GM21737 (cell line): ENCODE measurements around the gene OSER1.
A peak's percentile ranks its signal among the peaks of the same experiment; 100 is the strongest.
"Not testable (repeated sequence)": the region's sequence is repeated elsewhere in the genome, so short reads cannot be mapped to it uniquely, and the experiment has no call there.

Experiments
- ATAC-seq: cut with Tn5 transposase; IDR thresholded peaks from one replicate; pipeline ENCODE4 v1.9.1; 2021; ENCODE audit warnings: mild to moderate bottlenecking, moderate library complexity; ENCODE audit not compliant: unreplicated experiment

OSER1 gene

DNA sequence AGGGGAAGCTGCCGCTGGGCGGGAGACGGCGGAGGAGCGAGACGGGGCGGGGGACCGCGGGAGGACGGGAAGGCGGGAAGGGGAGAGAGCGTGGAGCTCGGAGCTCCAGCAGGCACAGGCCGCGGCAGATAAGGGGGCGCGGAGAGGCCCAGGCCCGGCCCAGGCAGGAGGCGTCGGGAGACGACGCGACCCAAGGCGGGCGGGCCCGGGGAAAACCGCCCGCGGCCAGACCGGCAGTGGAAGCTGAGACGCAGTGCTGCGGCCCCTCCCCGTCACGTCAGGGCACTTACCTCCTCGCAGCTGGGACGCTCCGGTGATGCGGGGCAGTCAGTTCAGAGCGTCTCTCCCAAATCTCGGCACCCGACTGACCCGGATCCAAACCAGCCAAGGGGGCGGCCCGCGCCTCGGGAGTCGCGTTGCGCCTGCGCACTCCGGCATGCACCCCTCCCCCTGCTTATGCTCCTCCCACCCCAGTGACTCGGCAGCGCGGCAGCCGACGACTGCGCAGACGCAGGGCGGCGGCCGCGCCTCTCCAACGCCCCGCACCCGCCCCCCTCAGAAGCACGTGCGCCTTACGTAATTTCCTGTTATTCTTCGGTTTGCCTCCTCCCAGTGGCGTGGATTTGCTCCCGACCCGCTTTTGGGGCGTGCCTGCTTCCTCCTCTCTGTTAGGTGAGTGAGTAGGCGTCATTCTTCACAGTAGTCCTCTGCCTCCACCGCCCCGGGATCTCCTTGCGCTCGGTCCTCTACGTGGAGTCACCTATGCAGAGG, at the start of gene OSER1:
Gene OSER1 (minus strand): TSS at position 366 of the 771 bp plus-strand sequence. CDS start 3,814 bp downstream, outside the sequence.
- peak; percentile 84 for ATAC-seq

DNA sequence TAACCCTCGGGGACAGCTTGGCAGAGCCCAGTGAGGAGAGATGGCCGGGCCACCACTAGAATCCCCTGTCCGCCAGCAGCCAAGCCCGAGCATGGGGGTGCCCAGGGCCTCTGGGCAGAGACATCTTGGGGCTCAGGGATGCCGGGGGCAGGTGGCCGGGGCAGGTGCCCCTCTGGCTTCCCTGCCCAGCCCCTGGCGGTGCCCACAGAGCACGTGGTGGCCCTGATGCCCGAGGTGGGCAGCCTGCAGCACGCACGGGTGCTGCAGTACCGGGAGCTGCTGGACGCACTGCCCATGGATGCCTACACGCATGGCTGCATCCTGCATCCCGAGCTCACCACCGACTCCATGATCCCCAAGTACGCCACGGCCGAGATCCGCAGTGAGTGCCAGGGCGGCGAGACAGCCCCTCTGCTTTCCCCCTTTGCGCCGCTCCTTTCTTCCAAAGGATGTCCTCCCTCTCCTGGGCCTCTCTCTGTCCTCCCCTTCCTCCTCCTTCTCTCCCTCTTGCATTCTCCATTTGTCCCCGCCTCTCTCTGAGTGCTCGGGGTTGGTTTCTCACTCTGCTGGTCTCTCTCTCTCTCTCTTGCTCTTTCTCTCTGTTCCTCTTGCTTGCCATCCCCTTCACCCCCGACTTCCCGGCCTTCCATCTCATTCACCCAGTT, 47.8 kb upstream of the OSER1 start:
- ATAC-seq, result no peak

DNA sequence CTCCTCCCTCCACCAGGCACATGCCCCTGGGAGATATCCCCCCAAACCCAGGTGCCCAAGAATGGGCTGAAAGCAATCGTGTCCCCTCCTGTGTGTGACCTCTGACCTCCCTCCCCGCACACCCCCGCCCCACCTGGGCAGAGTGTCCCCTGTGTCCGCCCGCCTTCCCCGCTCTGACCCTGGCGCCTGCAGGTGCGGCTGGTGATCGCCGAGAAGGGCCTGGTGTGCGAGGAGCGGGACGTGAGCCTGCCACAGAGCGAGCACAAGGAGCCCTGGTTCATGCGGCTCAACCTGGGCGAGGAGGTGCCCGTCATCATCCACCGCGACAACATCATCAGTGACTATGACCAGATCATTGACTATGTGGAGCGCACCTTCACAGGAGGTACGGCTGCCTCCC, 46.4 kb upstream of the OSER1 start:
- ATAC-seq, result no peak

DNA sequence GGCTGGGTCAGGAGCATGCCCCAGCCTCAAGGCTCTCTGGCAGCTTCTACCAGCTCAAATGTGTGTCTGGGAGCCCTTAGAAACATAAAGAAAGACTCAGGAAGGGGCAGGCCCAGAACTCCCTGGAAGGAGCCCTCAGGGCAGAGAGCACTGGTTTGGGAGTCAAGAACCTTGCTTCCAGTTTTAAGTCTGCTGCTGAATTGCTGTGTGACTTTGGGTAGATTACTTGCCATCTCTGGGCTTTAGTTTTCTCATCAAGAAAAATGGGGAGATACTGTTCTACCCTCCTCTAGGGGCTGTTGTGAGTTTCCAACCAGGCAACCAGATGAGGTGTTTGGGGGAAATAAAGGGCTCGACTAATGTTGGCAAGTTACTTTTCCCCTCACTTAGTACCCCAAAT, 45.4 kb upstream of the OSER1 start:
- no peak for ATAC-seq

DNA sequence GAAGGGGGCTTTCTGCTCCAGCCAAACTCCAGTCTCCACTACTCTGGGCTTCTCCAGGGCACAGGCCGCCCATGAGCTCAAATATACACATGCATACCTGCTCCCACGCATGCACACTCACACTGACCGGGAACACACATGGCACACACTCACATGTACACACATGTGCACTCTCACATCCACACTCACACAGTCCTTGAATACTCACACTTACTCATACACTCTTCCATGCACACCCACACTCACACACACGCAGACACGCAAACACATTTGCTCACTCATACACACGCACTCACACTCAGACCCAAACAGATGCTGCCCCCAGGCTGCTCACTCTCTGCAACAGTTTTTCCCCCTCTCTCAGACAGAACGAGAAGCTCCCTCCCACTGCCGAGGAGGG, 43.5 kb upstream of the OSER1 start:
- ATAC-seq, result no peak

DNA sequence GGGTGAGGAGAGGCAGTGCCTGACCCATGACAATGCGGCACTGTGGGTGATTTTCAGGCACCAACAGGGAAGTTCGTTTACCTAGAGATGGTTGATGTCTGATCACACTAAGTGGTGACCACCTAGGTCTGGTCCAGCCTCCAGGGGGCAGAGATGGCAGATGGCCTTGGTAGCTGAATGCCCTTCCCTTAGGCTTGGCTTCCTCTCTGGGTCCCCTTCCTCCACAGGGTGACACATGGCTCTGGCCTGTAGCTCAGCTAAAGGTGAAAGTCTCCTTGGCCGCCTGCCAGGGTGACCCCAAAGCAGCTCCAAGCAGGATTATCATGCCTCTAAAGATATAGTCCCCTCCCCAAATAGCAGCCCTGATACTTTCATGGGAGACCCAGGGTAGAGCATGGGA, 43.0 kb upstream of the OSER1 start:
- ATAC-seq, result no peak

DNA sequence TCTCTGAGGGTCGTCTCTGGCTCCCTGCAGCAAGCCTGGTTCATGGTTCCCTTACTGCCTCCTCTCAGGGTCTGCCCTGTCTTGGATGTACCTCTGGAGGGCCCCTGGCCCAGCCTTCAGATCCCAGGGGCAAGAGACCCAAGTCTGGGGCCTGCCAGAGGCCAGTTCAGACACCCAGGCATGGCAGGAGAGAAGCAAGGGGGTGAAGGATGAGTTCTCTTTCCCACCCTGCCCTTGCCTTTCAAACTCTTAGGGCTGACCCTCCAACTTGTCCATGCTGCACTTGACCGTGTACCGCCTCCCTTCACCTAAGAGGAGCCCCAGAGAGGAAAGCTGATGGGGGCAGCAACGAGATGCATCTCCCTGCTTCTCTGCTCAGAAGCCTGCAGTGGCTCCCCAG, 40.7 kb upstream of the OSER1 start:
- no peak for ATAC-seq

DNA sequence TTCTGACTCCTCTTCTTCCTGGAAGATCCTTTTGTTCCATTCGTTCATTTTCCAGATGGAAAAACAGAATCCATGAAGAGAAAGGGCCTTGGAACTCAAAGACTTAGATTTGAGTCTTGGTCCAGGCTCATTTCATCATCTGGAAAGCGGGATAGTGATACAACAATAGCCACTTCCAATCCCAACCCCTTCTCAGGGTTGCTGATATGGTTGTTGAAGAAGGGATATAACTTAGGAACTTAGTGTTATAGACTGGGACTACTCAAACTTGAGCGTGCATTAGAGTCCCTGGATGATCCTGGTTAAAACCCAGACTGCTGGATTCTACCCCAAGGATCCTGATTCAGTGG, 37.8 kb upstream of the OSER1 start:
- no peak for ATAC-seq

DNA sequence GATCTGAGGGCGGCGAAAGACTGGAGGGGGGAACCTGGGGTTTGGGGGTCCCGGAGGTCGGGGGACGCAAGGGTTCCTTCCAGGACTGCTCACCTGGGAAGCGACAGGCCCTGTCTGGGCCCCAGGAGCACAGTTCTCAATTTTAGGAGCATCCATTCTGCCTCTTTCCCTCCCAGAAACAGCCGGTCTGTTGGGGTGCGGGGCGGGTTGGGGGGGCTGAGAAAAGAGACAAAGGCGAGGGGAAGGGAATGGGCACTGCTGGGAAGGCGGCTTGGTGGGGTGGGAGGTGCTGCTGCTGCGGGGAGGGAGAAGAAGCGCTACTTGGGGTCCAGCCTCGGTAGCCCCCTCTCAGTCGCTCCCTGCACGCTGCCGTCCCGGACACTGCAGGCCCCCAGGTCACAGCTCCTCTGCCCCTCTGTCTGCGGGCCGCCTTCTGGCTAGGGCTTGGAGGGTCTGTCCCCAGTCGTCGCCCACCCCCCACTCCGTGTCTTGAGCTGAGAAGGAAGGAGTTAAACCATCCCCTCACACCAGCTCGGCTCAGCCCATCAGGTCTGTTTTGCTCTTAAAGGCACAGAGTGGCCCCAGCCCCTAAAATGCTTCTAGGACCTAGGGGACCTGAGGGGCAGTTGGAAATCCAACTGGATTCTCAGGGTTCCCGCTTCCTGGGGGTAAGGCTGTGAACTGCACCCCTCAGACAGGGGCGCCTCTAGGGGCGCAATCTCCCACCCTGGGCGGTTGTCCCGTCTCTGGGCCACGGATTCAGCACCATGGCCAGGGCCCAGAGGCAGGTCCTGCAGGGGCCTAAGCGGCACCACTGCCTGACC, 37.2 kb upstream of the OSER1 start:
- no peak for ATAC-seq

DNA sequence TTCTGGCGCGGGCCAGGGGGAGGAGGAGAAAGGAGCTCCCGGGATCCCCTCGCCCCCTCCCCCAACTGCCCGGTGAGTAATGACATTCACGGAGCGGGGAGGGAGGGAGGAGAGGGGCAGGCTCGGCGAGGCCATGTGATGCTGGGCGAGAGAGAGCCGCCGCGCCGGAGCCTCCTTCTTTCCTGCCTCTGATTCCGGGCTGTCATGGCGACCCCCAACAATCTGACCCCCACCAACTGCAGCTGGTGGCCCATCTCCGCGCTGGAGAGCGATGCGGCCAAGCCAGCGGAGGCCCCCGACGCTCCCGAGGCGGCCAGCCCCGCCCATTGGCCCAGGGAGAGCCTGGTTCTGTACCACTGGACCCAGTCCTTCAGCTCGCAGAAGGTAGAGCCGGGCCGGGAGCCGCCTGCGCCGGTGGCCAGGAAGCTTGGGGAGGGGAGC, 36.6 kb upstream of the OSER1 start, which contains the start of gene GDAP1L1:
Gene GDAP1L1 (plus strand): TSS at position 178 of the 441 bp plus-strand sequence. CDS start 27 bp downstream, at position 205.
- no peak for ATAC-seq

DNA sequence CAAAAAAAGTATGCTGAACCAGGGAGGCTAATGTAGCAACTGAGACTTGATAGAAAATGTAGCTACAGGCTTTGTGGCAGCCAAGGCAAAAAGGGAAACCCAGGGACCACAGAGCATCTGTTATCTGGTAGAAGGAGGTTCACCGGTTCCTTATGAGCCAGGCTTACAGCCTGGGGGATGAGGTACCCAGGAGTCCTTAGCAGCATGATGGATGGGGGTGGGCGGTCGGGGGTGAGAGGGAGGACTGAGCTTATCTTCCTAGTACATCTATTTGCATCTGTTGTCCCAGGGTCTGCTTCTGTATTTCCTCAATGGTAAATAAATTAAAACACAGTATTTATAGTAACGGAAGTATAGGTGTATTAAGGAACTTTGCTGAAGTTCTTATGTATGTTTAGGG, 35.4 kb upstream of the OSER1 start:
- no peak for ATAC-seq

DNA sequence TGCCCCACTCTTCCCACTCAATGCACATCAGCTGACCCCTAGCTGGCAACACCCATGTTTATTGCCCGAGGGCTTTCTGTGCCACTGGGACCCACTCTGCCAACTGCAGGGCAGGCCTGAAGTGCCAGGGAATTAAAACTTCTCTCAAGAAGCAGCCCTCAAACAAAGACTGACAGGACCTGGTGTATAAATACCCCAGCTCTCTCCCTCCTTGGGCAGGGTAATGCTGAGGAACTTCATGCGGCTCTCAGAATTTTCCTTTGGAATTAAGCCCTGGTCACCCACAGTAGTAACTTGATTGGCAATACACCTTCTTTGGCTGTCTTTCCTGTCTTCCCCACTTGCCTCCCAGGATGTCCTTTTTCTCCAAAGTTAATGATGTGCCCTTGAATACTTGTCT, 31.2 kb upstream of the OSER1 start:
- no peak for ATAC-seq

DNA sequence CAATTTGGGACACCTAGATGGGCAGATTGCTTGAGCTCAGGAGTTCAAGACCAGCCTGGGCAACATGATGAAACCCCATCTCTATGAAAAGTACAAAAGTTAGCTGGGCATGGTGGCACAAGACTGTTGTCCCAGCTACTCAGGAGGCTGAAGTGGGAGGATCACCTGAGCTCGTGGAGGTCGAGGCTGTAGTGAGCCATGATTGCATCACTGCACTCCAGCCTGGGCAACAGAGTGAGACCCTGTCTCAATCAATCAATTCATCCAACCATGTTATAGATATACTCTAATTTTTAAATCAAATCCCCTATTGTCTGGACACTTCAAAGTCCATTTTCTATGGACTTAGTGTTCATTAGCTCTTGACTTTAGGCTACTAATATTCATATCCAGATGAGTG, 26.3 kb upstream of the OSER1 start:
- not testable (repeated sequence) for ATAC-seq

DNA sequence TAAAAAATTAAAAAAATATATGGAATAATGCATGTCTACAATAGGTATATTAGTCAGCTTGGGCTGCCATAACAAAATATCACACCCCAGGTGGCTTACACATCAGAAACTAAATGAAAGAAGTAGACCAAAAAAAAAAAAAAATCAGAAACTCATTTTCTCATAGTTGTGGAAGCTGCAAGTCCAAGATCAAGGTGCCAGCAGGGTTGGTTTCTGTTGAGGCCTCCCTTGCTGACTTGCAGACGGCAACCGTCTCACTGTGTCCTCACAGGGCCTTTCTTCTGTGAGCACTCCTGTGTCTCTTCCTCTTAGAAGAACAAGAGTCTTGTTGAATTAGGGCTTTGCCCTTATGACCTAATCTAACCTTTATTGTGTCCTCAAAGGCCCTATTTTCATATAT, 25.1 kb upstream of the OSER1 start:
- no peak for ATAC-seq

DNA sequence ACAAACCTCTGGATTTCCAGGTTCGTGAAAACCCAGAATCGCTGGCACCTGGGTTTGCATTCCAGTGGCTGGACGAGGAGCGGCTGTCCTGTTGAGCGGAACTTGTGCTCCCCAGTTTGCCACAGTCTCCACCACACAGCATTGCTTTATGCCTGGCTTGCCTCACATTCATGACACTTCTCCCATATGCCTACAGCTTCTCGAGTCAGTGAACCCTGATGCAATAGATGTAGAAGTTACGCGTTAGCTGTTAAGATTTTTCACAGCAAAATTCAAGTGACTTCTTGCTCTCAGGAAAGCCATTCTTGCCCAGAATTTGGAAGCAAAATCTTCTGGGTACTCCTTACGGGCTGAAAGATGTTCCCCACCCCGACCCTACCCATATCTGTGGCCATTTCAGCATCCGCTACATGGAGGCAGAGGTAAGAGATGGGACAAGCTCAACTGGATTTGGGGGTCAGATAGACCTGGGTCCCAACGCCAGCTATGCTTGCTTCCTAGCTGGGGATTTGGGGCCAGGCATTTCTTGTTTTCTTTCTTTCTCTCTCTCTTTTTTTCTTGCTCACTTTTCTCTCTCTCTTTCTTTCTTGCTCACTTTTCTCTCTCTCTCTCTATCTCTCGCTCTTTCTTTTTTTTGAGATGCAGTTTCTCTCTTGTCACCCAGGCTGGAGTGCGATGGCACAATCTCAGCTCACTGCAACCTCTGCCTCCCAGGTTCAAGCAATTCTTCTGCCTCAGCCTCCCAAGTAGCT, 24.2 kb upstream of the OSER1 start:
- ATAC-seq, result no peak

DNA sequence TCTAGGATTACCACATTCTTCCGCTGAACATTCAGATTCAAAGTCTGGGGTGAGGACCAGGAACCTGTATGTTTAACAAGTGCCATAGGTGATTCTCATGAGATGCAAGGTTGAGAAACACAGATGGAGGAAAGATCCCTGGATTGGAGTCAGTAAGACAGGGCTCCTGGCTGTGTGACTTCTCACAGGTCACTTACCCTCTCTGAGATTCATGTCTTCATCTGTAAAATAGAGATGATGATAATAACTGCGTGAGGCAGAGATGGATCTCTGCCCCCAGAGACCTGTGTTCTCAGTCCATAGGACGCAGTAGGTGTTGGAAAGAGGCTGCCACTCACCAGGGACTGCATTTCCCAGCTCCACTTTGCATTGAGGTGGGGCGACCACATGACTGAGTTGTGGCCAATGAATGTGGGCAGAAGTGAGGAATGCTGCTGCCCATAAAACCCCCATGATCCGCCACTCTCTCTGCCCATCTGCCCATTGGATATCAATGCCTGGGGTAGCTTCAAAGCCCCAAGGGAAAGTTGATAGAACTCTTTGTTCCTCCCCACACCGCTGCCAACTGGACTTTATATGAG, 23.0 kb upstream of the OSER1 start:
- no peak for ATAC-seq

DNA sequence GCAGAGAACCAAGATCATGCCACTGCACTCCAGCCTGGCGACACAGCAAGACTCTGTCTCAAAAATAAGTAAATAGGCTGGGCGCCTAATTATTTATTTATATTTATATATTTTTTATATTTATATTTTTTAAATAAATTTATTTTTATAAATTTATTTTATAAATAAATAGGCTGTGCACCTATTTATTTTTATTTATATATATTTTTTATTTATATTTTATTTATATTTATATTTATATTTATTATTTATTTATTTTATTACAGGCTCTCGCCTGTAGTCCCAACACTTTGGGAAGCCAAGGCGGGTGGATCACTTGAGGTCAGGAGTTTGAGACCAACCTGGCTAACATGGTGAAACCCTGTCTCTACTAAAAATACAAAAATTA, 21.9 kb upstream of the OSER1 start:
- ATAC-seq, result not testable (repeated sequence)

DNA sequence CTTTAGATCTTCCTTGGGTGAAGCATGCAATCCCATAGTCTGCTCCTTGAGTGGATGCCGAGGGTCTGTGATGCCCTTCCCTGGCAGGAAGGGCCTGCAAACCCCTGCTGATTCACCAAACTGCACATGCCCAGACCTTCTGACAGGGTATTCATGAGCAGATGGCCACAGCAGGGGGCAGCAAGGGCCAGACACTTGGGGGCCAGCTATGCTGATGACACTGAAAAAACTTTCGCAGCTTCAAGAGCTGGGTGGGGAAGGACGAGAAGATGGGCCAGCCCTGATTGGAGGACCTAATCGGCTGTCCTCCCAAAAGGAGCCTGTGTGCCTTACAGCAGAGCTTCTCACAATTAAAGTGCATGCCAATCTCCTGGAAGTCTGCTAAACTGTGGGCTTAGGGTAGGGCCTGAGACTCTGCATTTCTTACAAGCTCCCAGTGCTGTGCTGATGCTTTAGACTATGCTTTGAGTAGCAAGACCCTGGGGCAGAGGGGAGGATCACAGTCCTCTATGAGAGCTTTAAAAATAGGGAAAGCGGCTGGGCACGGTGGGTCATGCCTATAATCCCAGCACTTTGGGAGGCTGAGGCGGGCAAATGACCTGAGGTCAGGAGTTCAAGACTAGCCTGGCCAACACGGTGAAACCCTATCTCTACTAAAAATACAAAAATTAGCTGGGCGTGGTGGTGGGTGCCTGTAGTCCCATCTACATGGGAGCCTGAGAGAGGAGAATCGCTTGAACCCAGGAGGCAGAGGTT, 21.3 kb upstream of the OSER1 start:
- no peak for ATAC-seq

DNA sequence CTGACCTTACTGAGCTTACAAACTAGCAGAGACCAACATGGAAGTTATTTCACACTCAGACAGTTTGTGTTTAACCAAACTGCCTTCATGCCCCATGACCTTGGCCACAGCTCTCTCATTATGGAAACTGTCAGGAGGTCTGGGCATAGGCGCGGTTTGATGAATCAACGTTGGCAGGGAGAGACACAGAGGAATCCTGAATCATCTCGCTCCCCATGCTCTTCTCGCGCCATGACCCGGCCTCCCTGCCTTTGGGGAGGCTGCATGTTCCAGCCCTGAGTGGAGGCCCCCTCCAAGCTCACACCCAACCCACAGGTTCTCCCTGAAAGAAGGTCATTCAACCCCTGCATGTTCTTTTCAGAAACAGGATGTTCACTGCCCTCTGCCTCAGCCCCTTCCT, 20.6 kb upstream of the OSER1 start:
- no peak for ATAC-seq
